ENCODE measurements around the gene ITPR3.

- no peak for TF ChIP-seq CTCF (IDR thresholded peaks at IDR 0.05)
- no peak for TF ChIP-seq POLR2A (IDR thresholded peaks at IDR 0.05)
- TF ChIP-seq POLR2AphosphoS5 (IDR thresholded peaks at IDR 0.05), result no peak
- no peak for TF ChIP-seq EP300 (IDR thresholded peaks at IDR 0.05)
Measured at GRCh38 chr6:33610779-33611732, 10.1 kb upstream of the ITPR3 start.
